ENCODE measurements around the gene PRKCE. TPM values are rescaled to one million over a fixed set of nuclear protein-coding genes. Genes with fewer than 3 reads are reported as not detected.

Gene PRKCE
- total RNA-seq, 2 donors from 2014 or later: 5.8 to 18.1 TPM

DNA sequence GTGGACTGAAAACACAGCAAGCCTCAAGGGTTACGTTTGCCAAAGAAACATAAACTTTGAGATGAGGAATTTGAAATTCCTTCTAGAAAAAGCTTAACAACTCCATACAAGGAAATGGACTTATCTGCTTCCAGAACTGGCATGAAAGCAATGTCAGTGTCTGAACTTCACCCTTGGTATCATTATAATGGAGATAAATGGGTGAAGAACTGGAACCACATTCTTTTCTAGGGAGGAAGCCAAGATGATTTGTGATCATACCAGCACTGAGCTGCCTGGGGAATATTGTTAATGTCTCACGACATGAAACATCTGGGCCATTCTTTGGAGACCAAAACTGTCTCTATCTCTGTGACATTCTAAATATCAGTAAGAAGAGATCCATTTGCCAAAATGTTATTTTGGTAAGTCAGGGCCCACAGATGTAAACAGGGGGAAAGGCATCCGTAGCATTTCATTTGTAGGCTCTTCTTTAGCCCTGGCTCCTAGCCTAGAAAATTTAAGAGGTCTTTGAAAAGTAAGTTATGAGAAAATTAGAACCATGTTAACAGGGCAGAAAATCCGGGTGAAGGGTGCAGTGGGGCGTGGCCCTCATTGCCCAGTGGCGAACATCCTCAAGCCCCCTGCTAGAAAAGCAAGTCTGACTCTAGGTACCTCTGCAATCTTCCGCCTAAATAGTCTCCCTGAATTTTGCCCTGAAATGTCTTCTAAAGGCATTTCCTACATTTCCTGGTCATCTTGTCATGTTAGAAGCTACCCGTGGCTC is 350.4 kb downstream of the PRKCE start:
- Histone ChIP-seq H3K27me3 (replicated peaks; ENCODE audit: insufficient read depth) (no peaks in the 10 kb centered on the region), H3K36me3 (no peaks in the 10 kb centered on the region), H3K4me1 (ENCODE audit: control insufficient read depth in 1 of 2, low read depth in 2 of 2) (peaks cover 0 to 19% of the 10 kb centered on the region in 2 donors), H3K4me3 (no peak overlapping the region), H3K9me3 (no peaks in the 10 kb centered on the region), H3K27ac (no peak overlapping the region)
- TF ChIP-seq, protein P1, sequence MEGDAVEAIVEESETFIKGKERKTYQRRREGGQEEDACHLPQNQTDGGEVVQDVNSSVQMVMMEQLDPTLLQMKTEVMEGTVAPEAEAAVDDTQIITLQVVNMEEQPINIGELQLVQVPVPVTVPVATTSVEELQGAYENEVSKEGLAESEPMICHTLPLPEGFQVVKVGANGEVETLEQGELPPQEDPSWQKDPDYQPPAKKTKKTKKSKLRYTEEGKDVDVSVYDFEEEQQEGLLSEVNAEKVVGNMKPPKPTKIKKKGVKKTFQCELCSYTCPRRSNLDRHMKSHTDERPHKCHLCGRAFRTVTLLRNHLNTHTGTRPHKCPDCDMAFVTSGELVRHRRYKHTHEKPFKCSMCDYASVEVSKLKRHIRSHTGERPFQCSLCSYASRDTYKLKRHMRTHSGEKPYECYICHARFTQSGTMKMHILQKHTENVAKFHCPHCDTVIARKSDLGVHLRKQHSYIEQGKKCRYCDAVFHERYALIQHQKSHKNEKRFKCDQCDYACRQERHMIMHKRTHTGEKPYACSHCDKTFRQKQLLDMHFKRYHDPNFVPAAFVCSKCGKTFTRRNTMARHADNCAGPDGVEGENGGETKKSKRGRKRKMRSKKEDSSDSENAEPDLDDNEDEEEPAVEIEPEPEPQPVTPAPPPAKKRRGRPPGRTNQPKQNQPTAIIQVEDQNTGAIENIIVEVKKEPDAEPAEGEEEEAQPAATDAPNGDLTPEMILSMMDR (IDR thresholded peaks at IDR 0.05): no peak
- no peak for DNase-seq (ENCODE audit: low spot score)
- ATAC-seq (ENCODE audit: insufficient number of reproducible peaks, low FRiP score, low read depth): no peak

DNA sequence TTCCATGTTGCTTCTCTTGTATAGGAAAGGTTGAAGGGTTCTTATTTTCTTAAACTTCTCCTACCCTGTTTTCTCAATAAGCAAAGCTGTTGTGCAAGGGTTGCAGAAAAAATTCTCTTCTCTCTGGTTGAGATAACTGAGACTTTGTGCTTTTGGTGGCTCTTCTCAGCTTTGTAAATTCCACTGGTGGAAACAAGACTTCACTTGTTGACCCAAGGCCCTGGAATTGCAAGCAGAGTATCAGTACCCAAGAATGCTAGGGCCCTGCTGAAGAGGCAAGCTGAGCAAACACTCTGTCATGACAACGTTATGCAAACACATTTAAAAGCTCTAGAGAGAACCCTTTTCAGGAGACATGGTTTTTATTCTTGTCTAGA is 351.0 kb downstream of the PRKCE start:
- H3K36me3 ChIP-seq: no peaks in the 10 kb centered on the region
- no peak overlapping the region for H3K27ac ChIP-seq
- TF ChIP-seq, protein P1 (IDR thresholded peaks at IDR 0.05): no peak
- no peak for ATAC-seq (ENCODE audit: insufficient number of reproducible peaks, low FRiP score, low read depth)
- H3K4me3 ChIP-seq: no peak overlapping the region
- DNase-seq (ENCODE audit: low spot score): no peak
- H3K27me3 ChIP-seq (replicated peaks; ENCODE audit: insufficient read depth): no peaks in the 10 kb centered on the region
- H3K9me3 ChIP-seq: no peaks in the 10 kb centered on the region
- peaks cover 0 to 19% of the 10 kb centered on the region in 2 donors for H3K4me1 ChIP-seq (ENCODE audit: control insufficient read depth in 1 of 2, low read depth in 2 of 2)

DNA sequence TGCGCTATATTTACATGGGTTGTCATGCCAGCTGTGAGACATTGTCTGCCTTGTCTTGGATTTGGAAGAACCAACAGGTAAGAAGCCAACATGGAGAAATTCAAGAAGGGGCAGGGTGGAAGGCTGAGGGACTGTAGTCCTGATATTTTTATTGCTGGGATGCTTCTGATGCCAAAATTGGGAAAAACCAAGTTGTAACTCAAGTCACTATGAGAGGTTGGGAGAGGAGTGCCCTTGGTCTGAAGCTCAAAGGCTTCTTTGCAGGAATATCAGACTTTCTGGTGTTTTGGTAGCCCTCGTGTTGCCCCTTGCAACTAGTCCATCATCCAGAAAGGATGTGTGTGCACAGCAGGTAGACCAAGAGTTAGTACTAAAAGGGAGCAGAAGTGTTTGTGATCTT is 351.5 kb downstream of the PRKCE start:
- Histone ChIP-seq H3K27me3 (replicated peaks; ENCODE audit: insufficient read depth) (no peaks in the 10 kb centered on the region), H3K4me1 (ENCODE audit: control insufficient read depth in 1 of 2, low read depth in 2 of 2) (peaks cover 0 to 19% of the 10 kb centered on the region in 2 donors), H3K36me3 (no peaks in the 10 kb centered on the region), H3K27ac (no peak overlapping the region), H3K4me3 (no peak overlapping the region), H3K9me3 (no peaks in the 10 kb centered on the region)
- TF ChIP-seq, protein P1 (IDR thresholded peaks at IDR 0.05): no peak
- ATAC-seq (ENCODE audit: insufficient number of reproducible peaks, low FRiP score, low read depth) (no peak), DNase-seq (ENCODE audit: low spot score) (no peak)

DNA sequence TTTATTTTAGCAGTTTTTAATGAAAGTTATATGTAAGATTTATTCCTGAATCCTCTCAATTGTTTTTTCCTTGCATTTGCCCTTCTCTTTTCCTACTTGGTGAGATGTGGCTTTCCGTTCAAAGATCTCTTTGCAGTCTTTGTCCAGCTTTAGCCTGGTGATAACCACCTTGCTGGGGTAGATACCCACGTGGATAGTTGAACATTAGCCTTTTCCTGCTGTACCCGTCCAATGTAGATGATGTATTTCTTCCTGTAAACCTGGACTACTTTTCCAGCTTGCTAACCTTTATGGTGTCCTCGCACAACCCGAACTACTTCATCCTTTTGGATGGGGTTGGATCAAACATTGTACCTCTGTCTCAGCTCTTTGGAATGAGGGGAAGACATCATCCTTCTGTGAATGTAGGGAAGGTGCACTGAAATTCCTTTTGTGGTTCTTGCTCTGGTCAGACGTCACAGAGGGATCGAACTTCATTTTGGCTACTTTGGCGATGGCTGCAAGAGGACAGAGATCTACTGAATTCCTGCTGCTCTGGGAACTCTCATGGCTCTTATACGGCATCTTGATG is 352.5 kb downstream of the PRKCE start:
- Histone ChIP-seq H3K36me3 (no peaks in the 10 kb centered on the region), H3K27me3 (replicated peaks; ENCODE audit: insufficient read depth) (no peaks in the 10 kb centered on the region), H3K9me3 (no peaks in the 10 kb centered on the region), H3K27ac (no peak overlapping the region), H3K4me3 (no peak overlapping the region), H3K4me1 (ENCODE audit: control insufficient read depth in 1 of 2, low read depth in 2 of 2) (peaks cover 0 to 19% of the 10 kb centered on the region in 2 donors)
- no peak for DNase-seq (ENCODE audit: low spot score)
- ATAC-seq (ENCODE audit: insufficient number of reproducible peaks, low FRiP score, low read depth): no peak
- TF ChIP-seq, protein P1 (IDR thresholded peaks at IDR 0.05): no peak

DNA sequence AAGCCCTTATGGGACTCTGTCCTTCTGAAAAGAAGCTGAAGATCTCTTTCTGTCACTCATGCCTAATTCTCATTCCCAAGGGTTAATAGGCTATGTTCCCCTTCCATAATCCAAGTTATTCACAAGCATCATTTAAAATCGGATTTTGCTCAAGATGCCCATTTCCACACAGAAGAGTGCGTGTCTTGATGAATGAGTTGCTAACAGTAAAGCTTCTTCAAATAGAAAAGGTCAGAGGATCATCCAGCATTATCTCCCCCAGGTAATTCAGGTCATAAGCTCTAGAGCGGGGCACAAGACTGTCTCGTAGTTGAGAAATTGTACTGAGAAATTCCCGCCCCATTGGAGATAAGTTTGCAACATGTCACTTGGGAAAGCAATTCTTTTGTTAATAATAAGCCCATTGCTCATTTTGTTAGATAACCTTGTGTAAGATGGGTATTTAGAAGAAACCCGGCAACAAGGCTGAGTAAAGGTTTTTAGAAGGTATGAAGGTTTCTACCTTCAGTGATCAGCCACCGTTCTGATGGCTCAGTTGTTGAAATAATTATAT is 355.1 kb downstream of the PRKCE start:
- Histone ChIP-seq H3K36me3 (no peaks in the 10 kb centered on the region), H3K9me3 (no peaks in the 10 kb centered on the region)
- no peak for DNase-seq (ENCODE audit: low spot score)

More for the DNA sequence above, 355.1 kb downstream of the PRKCE start:
- TF ChIP-seq, protein P1 (IDR thresholded peaks at IDR 0.05): no peak
- ATAC-seq (ENCODE audit: insufficient number of reproducible peaks, low FRiP score, low read depth): no peak
- no peak overlapping the region for H3K4me3 ChIP-seq
- peaks cover 0 to 10% of the 10 kb centered on the region in 2 donors for H3K4me1 ChIP-seq (ENCODE audit: control insufficient read depth in 1 of 2, low read depth in 2 of 2)
- H3K27ac ChIP-seq: no peak overlapping the region
- no peaks in the 10 kb centered on the region for H3K27me3 ChIP-seq (replicated peaks; ENCODE audit: insufficient read depth)
